ENCODE results near the gene CDY2B. TPM values are rescaled to one million over a fixed set of nuclear protein-coding genes. Genes with fewer than 3 reads are reported as not detected.

Gene CDY2B, protein sequence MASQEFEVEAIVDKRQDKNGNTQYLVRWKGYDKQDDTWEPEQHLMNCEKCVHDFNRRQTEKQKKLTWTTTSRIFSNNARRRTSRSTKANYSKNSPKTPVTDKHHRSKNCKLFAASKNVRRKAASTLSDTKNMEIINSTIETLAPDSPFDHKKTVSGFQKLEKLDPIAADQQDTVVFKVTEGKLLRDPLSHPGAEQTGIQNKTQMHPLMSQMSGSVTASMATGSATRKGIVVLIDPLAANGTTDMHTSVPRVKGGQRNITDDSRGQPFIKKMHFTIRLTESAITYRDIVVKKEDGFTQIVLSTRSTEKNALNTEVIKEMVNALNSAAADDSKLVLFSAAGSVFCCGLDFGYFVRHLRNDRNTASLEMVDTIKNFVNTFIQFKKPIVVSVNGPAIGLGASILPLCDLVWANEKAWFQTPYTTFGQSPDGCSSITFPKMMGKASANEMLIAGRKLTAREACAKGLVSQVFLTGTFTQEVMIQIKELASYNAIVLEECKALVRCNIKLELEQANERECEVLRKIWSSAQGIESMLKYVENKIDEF
- total RNA-seq: not detected in 2 replicates

DNA sequence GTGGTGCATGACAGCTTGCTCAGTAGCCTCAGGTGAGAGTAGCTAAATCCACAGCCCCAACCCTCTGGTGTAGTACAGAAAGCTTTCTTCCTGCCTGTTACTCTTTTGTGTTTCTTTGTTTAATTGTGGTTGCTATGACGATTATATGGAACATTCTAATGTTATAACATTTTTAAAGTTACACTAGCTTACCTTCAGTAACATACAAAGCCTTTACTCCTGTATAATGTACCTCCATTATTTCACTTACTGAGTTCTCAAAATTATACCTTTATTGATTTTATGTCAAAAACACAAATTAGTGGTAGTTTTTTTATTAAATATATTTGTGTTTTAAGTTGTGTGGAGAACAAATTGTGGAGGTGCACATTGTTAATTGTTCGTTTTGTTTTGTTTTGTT, at the start of gene CDY2B:
Gene CDY2B, minus strand, starts transcription at position 101 of the 400 bp plus-strand sequence. CDS start 328 bp downstream, outside the sequence.

Other genes with a start within 250 kb of the CDY2B start
- not detected in 2 replicates for gene CDY2A, start 145.6 kb upstream of the CDY2B start, total RNA-seq

Data from cardiac ventricle fibroblast (primary cell).